ENCODE results near the gene CEP350.

Gene CEP350

GRCh38 chr1:179971563-179972496 is 17.2 kb downstream of the CEP350 start:
- Mint-ChIP-seq H3K27me3 (ENCODE audit: low read depth) (no peaks in the 10 kb centered on the region), H3K27ac (peak overlapping the region in 1 of 3 experiments; percentile 2), H3K9me3 (peaks cover 2% of the 10 kb centered on the region), H3K4me1 (peaks cover 20% of the 10 kb centered on the region), H3K36me3 (ENCODE audit: low read depth) (peaks cover 35% of the 10 kb centered on the region), H3K4me3 (no peak overlapping the region)
- TF ChIP-seq CTCF (IDR thresholded peaks at IDR 0.05; ENCODE audit: unreplicated experiment in 3 of 3), result no peak

- peaks cover 26% of the 10 kb centered on the region for H3K4me1 Mint-ChIP-seq
- H3K36me3 Mint-ChIP-seq (ENCODE audit: low read depth), result peaks cover 35% of the 10 kb centered on the region
- peaks cover 2% of the 10 kb centered on the region for H3K9me3 Mint-ChIP-seq
- H3K4me3 Mint-ChIP-seq, result no peak overlapping the region
- H3K27ac Mint-ChIP-seq, result peak overlapping the region in 2 of 3 experiments; percentile 6 to 61
- H3K27me3 Mint-ChIP-seq (ENCODE audit: low read depth), result no peaks in the 10 kb centered on the region
- no peak for TF ChIP-seq CTCF (IDR thresholded peaks at IDR 0.05; ENCODE audit: unreplicated experiment in 3 of 3)
Measured at GRCh38 chr1:179973198-179974110, 18.8 kb downstream of the CEP350 start.

- Mint-ChIP-seq H3K4me1 (peaks cover 25% of the 10 kb centered on the region), H3K9me3 (peaks cover 16% of the 10 kb centered on the region), H3K4me3 (no peak overlapping the region), H3K36me3 (ENCODE audit: low read depth) (peaks cover 33% of the 10 kb centered on the region), H3K27me3 (ENCODE audit: low read depth) (no peaks in the 10 kb centered on the region), H3K27ac (peak overlapping the region in 1 of 3 experiments; percentile 0)
- TF ChIP-seq CTCF (IDR thresholded peaks at IDR 0.05; ENCODE audit: unreplicated experiment in 3 of 3), result no peak
Measured at GRCh38 chr1:179976970-179977651, 22.5 kb downstream of the CEP350 start.

GRCh38 chr1:179978199-179979079 is 23.8 kb downstream of the CEP350 start:
- peaks cover 20% of the 10 kb centered on the region for H3K4me1 Mint-ChIP-seq
- H3K4me3 Mint-ChIP-seq, result no peak overlapping the region
- no peak for TF ChIP-seq CTCF (IDR thresholded peaks at IDR 0.05; ENCODE audit: unreplicated experiment in 3 of 3)
- peaks cover 14% of the 10 kb centered on the region for H3K9me3 Mint-ChIP-seq
- no peaks in the 10 kb centered on the region for H3K27me3 Mint-ChIP-seq (ENCODE audit: low read depth)
- H3K36me3 Mint-ChIP-seq (ENCODE audit: low read depth), result peaks cover 23% of the 10 kb centered on the region
- no peak overlapping the region for H3K27ac Mint-ChIP-seq

GRCh38 chr1:179984101-179984500 is 29.5 kb downstream of the CEP350 start:
- Mint-ChIP-seq H3K27ac (no peak overlapping the region), H3K9me3 (peaks cover 10% of the 10 kb centered on the region), H3K4me3 (no peak overlapping the region), H3K27me3 (ENCODE audit: low read depth) (no peaks in the 10 kb centered on the region), H3K4me1 (no peaks in the 10 kb centered on the region), H3K36me3 (ENCODE audit: low read depth) (peaks cover 19% of the 10 kb centered on the region)
- no peak for TF ChIP-seq CTCF (IDR thresholded peaks at IDR 0.05; ENCODE audit: unreplicated experiment in 3 of 3)
